H1 (cell line): ENCODE results near the gene CHD2. TPM values are rescaled to one million over a fixed set of nuclear protein-coding genes. Genes with fewer than 3 reads are reported as not detected.

ENCODE experiments used
- CTCF ChIA-PET: fragments of 300-600 bp; sonication (Branson Sonifier 250); formaldehyde crosslinking; loops from one replicate; lab custom pipeline; 2021; ENCODE audit not compliant: partially characterized antibody; lab: Charles Lee
- POLR2A ChIA-PET: fragments of 300-600 bp; sonication (Branson Sonifier 250); formaldehyde crosslinking; loops from one replicate; lab custom pipeline; 2021; ENCODE audit warnings: inconsistent platforms; ENCODE audit not compliant: partially characterized antibody; lab: Charles Lee
- DNase-seq, 2 experiments: peaks; one replicate each; pipeline versions ENCODE4 v3.0.0 to v3.0.0-alpha.2; 2010 to 2022; ENCODE audit warnings: low spot score in 2 of 2, low read depth in 1 of 2, mixed read lengths in 1 of 2
- FAIRE-seq: peaks from 2 replicates; lab custom pipeline; 2011; peaks lifted over from hg19 to GRCh38; lab: Jason Lieb, UNC
- H2AFZ ChIP-seq: 2 replicates; pipeline ENCODE4 v1.8.1; 2012; ENCODE audit warnings: low read length, inconsistent platforms
- H2AK5ac ChIP-seq: 2 replicates; pipeline ENCODE4 v1.6.1; 2013; ENCODE audit warnings: low read depth, low read length
- H2BK120ac ChIP-seq: replicated peaks from 2 replicates; pipeline ENCODE3; 2013; ENCODE audit warnings: low read depth, low read length, inconsistent platforms
- H2BK12ac ChIP-seq: 2 replicates; pipeline ENCODE4 v1.6.1; 2013; ENCODE audit warnings: low read depth, low read length
- H2BK15ac ChIP-seq: 2 replicates; pipeline ENCODE4 v1.6.1; 2013; ENCODE audit warnings: low read length
- H2BK20ac ChIP-seq: 2 replicates; pipeline ENCODE4 v1.6.1; 2013; ENCODE audit warnings: low read length
- H2BK5ac ChIP-seq: 2 replicates; pipeline ENCODE4 v1.6.1; 2013; ENCODE audit warnings: low read depth, low read length
- H3K14ac ChIP-seq: 2 replicates; pipeline ENCODE4 v1.6.1; 2013; ENCODE audit warnings: inconsistent platforms; ENCODE audit not compliant: insufficient read length
- H3K18ac ChIP-seq: 2 replicates; pipeline ENCODE4 v1.6.1; 2013; ENCODE audit warnings: low read length; ENCODE audit errors: extremely low read depth
- H3K23ac ChIP-seq: 2 replicates; pipeline ENCODE4 v1.6.1; 2013; ENCODE audit warnings: inconsistent platforms; ENCODE audit not compliant: insufficient read length
- H3K23me2 ChIP-seq: 2 replicates; pipeline ENCODE4 v1.6.1; 2013; ENCODE audit warnings: low read depth, low read length
- H3K27ac ChIP-seq: 2 replicates; pipeline ENCODE4 v1.6.1; 2011; ENCODE audit warnings: low read depth, low read length, inconsistent platforms
- H3K27me3 ChIP-seq, 4 experiments: replicated peaks in 1 of 4; 1 replicate in 1 of 4; 2 replicates in 3 of 4; pipeline versions ENCODE4 v1.6.1 to v1.8.1; 2011 to 2013; ENCODE audit warnings: low read length in 3 of 4, mild to moderate bottlenecking in 3 of 4, inconsistent platforms in 2 of 4, mixed read lengths in 2 of 4, moderate library complexity in 1 of 4; ENCODE audit not compliant: control insufficient read depth in 3 of 4, insufficient read depth in 3 of 4; ENCODE audit errors: extremely low read depth in 1 of 4
- H3K36me3 ChIP-seq, 4 experiments: 2 replicates each; pipeline versions ENCODE4 v1.6.1 to v1.8.1; 2011 to 2013; ENCODE audit warnings: mild to moderate bottlenecking in 4 of 4, low read length in 3 of 4, moderate library complexity in 2 of 4, control low read depth in 1 of 4, inconsistent platforms in 1 of 4; ENCODE audit not compliant: insufficient read depth in 4 of 4, control insufficient read depth in 2 of 4
- H3K4ac ChIP-seq: replicated peaks from 2 replicates; pipeline ENCODE3; 2013; ENCODE audit warnings: low read length, low read depth, mixed read lengths, inconsistent platforms; ENCODE audit not compliant: insufficient read length
- H3K4me1 ChIP-seq, 4 experiments: replicated peaks in 1 of 4; 1 replicate in 1 of 4; 2 replicates in 3 of 4; pipeline versions ENCODE4 v1.6.1 to v1.8.1; 2011 to 2013; ENCODE audit warnings: low read length in 3 of 4, inconsistent platforms in 2 of 4, mixed read lengths in 1 of 4; ENCODE audit not compliant: insufficient read depth in 4 of 4, control insufficient read depth in 3 of 4
- H3K4me2 ChIP-seq, 2 experiments: 2 replicates each; pipeline versions ENCODE4 v1.6.1 to v1.8.1; 2011 to 2013; ENCODE audit warnings: low read depth in 2 of 2, low read length in 2 of 2, control low read depth in 1 of 2, inconsistent platforms in 1 of 2, mild to moderate bottlenecking in 1 of 2; ENCODE audit not compliant: insufficient read depth in 1 of 2
- H3K4me3 ChIP-seq, 4 experiments: fragments of 200-600, 300-600 bp in 1 of 4; sonication (generic), shearing (Covaris generic), sonication (Bioruptor Twin) in 1 of 4; 2 replicates each; pipeline versions ENCODE4 v1.5.1 to v1.8.1; 2011 to 2016; ENCODE audit warnings: low read length in 4 of 4, low read depth in 3 of 4, control low read depth in 2 of 4, inconsistent platforms in 2 of 4, mild to moderate bottlenecking in 2 of 4, mixed read lengths in 1 of 4, moderate library complexity in 1 of 4; ENCODE audit not compliant: insufficient read depth in 2 of 4; ENCODE audit errors: extremely low read depth in 1 of 4
- H3K56ac ChIP-seq: replicated peaks from 2 replicates; pipeline ENCODE3; 2013; ENCODE audit warnings: low read depth, mild to moderate bottlenecking, mixed read lengths, low read length, inconsistent platforms; ENCODE audit not compliant: insufficient read length
- H3K79me1 ChIP-seq: 2 replicates; pipeline ENCODE4 v1.6.1; 2013; ENCODE audit warnings: low read depth, low read length, control low read depth
- H3K79me2 ChIP-seq, 2 experiments: 2 replicates each; pipeline versions ENCODE4 v1.6.1 to v1.8.1; 2012 to 2013; ENCODE audit warnings: low read length in 2 of 2, mild to moderate bottlenecking in 2 of 2, inconsistent platforms in 1 of 2; ENCODE audit not compliant: insufficient read depth in 2 of 2, control insufficient read depth in 1 of 2
- H3K9ac ChIP-seq, 4 experiments: replicated peaks in 1 of 4; 1 replicate in 1 of 4; 2 replicates in 3 of 4; pipeline versions ENCODE4 v1.6.1 to v1.8.1; 2011 to 2013; ENCODE audit warnings: low read depth in 3 of 4, low read length in 3 of 4, control low read depth in 2 of 4, mild to moderate bottlenecking in 2 of 4, moderate library complexity in 2 of 4, inconsistent platforms in 1 of 4; ENCODE audit errors: extremely low read depth in 1 of 4
- H3K9me3 ChIP-seq, 2 experiments: 2 replicates each; pipeline versions ENCODE4 v1.6.1 to v1.8.1; 2012 to 2013; ENCODE audit warnings: mild to moderate bottlenecking in 2 of 2, moderate library complexity in 2 of 2, control low read depth in 1 of 2, inconsistent platforms in 1 of 2, low read depth in 1 of 2, low read length in 1 of 2, mixed read lengths in 1 of 2; ENCODE audit not compliant: insufficient read depth in 2 of 2
- H4K20me1 ChIP-seq, 2 experiments: replicated peaks in 1 of 2; 2 replicates each; pipeline versions ENCODE3 to v1.8.1; 2011 to 2013; ENCODE audit warnings: inconsistent platforms in 2 of 2, low read length in 2 of 2, mild to moderate bottlenecking in 1 of 2; ENCODE audit not compliant: insufficient read depth in 2 of 2, control insufficient read depth in 1 of 2
- H4K5ac ChIP-seq: 2 replicates; pipeline ENCODE4 v1.6.1; 2013; ENCODE audit warnings: low read length, low read depth, mixed read lengths, inconsistent platforms; ENCODE audit not compliant: insufficient read length
- H4K8ac ChIP-seq: 2 replicates; pipeline ENCODE4 v1.8.0; 2013; ENCODE audit warnings: mild to moderate bottlenecking, moderate library complexity, low read length, inconsistent platforms; ENCODE audit not compliant: insufficient read depth; ENCODE audit errors: extremely low read depth
- H4K91ac ChIP-seq: replicated peaks from 2 replicates; pipeline ENCODE3; 2013; ENCODE audit warnings: low read length, mixed read lengths, inconsistent platforms; ENCODE audit not compliant: insufficient read length
- CBX8 ChIP-seq: fragments of 300-800, 300-1000 bp; sonication (generic); IDR thresholded peaks from 2 replicates; pipeline ENCODE4 v1.7.1; 2016; ENCODE audit warnings: low read depth, low read length, borderline replicate concordance
- CREB1 ChIP-seq: IDR thresholded peaks from 2 replicates; pipeline ENCODE4 v1.6.1; 2012; ENCODE audit warnings: inconsistent platforms
- E2F6 ChIP-seq: IDR thresholded peaks from 2 replicates; pipeline ENCODE4 v1.6.1; 2012; ENCODE audit warnings: inconsistent platforms
- HDAC6 ChIP-seq: IDR thresholded peaks from one replicate; pipeline ENCODE4 v1.7.1; 2012; ENCODE audit warnings: low read depth, mild to moderate bottlenecking, inconsistent platforms, low read length, moderate library complexity
- JUND ChIP-seq: IDR thresholded peaks from 2 replicates; pipeline ENCODE4 v1.6.1; 2011; ENCODE audit warnings: mild to moderate bottlenecking, improper control_type of control experiment, low read length
- TAF7 ChIP-seq: optimal IDR thresholded peaks from 2 replicates; pipeline ENCODE3; 2011; ENCODE audit warnings: low read depth, mild to moderate bottlenecking, inconsistent platforms, low read length, moderate library complexity, borderline replicate concordance
- WGBS, 2 experiments: shearing (Covaris generic) in 1 of 2; methylation state at CpG; one replicate each; pipeline versions ENCODE4 v1.1.6 to v1.1.7; 2013 to 2015; ENCODE audit warnings: low lambda C conversion rate in 2 of 2, mixed read lengths in 2 of 2, inconsistent platforms in 1 of 2, low coverage in 1 of 2, missing lambda C conversion rate in 1 of 2; ENCODE audit not compliant: insufficient replicate concordance in 2 of 2, insufficient coverage in 1 of 2, insufficient read length in 1 of 2; ENCODE audit errors: extremely low coverage in 1 of 2, missing lambda C conversion rate in 1 of 2; 5-methylcytosine and 5-hydroxymethylcytosine counted together
- polyA plus RNA-seq, 7 experiments: library from polyadenylated mRNA; depleted of rRNA in 3 of 7; stranded (reverse) in 5 of 7; unstranded in 2 of 7; fragments of >200 nt in 5 of 7; fragments of 200-250 nt in 2 of 7; gene quantifications; 1 replicate in 5 of 7; 2 replicates in 1 of 7; 4 replicates in 1 of 7; pipeline versions ENCODE4 v1.2.1 to v1.2.3, GENCODE V29; 2011 to 2013; ENCODE audit warnings: missing spikeins in 2 of 7, mixed read lengths in 2 of 7
- total RNA-seq: library from RNA; stranded (reverse); fragmentation: NEBNext Ultra II Directional; extraction: Animal tissue kit (Norgen Biotek cat#: 25700); gene quantifications from 2 replicates; pipeline ENCODE4 v1.2.1, GENCODE V29; 2021

The CHD2 gene
- total and polyA plus RNA-seq, 2 of the 8 experiments (the other 6 are each of a cell fraction or from before 2014, with no cell fraction given): 28.8 to 70.0 TPM

- Histone ChIP-seq H3K4me1 (peaks cover 1 to 9% (median 7%) of the 10 kb centered on the region in 4 experiments; a peak in 4 of 7 replicates), H3K79me1 (no peaks in the 10 kb centered on the region; the same call in 1 of the 2 replicates), H3K79me2 (peaks cover 18 to 82% of the 10 kb centered on the region in 2 experiments), H3K23me2 (peaks cover 4% of the 10 kb centered on the region; the same call in 1 of the 2 replicates), H2BK20ac (no peak overlapping the region), H2AK5ac (no peak overlapping the region), H4K8ac (no peak overlapping the region), H3K4me3 (peak overlapping the region in 1 of 4 experiments; percentile 94; a peak in 2 of 8 replicates), H3K4me2 (peak overlapping the region; percentile 45 to 67; a peak in 3 of 4 replicates), H3K56ac (no peak overlapping the region), H3K4ac (no peak overlapping the region), H4K20me1 (no peaks in the 10 kb centered on the region), H4K5ac (peak overlapping the region; percentile 92), H3K27ac (no peak overlapping the region), H4K91ac (no peak overlapping the region), H3K27me3 (no peaks in the 10 kb centered on the region), H3K23ac (no peak overlapping the region), H3K36me3 (peaks cover 8 to 65% (median 39%) of the 10 kb centered on the region in 4 experiments), H3K9me3 (no peaks in the 10 kb centered on the region), H3K14ac (no peak overlapping the region), H2BK120ac (no peak overlapping the region), H2BK12ac (no peak overlapping the region), H3K9ac (no peak overlapping the region), H2AFZ (no peak overlapping the region), H3K18ac (no peak overlapping the region), H2BK5ac (no peak overlapping the region), H2BK15ac (no peak overlapping the region)
- CTCF ChIA-PET: interaction anchor here (0.8 to 6.6 kb wide), 5 partner anchors 9 to 89 kb away, joined by 3 to 32 read pairs (median 4); partner anchors contain the start of gene CHD2
- FAIRE-seq (no peak), DNase-seq (no peak)
- POLR2A ChIA-PET: interaction anchor here (1.1 to 19.4 kb wide), 5 partner anchors 8 to 84 kb away, joined by 3 to 255 read pairs (median 87); partner anchors contain the start of gene CHD2
- 89% methylated on average over 2 of the region's 2 CpGs; no CpG with 5 or more reads in 1 of the 2 experiments for WGBS, 2 experiments
- no peak for TF ChIP-seq E2F6
- no peak for TF ChIP-seq JUND
- no peak for TF ChIP-seq TAF7
- no peak for TF ChIP-seq CREB1
- TF ChIP-seq HDAC6: no peak
- TF ChIP-seq CBX8: no peak
These were observed 14.0 kb upstream of the CHD2 start for GRCh38 chr15:92886042-92886537.
